CD4-positive, alpha-beta T cell (primary cell): ENCODE results near the gene CSRP2. TPM values are rescaled to one million over a fixed set of nuclear protein-coding genes. Genes with fewer than 3 reads are reported as not detected.

Source experiments
- ATAC-seq: fragments of 200-7000 bp; cut with Tn5 transposase; one replicate; pipeline ENCODE4 v1.10.0; 2022; ENCODE audit warnings: mild to moderate bottlenecking; ENCODE audit not compliant: poor library complexity
- CTCF ChIA-PET: fragments of 350-600 bp; sonication (Branson Sonifier 250); formaldehyde crosslinking; loops from one replicate; lab custom pipeline; 2021; ENCODE audit warnings: antibody characterized with exemption, inconsistent platforms; lab: Charles Lee
- POLR2A ChIA-PET: fragments of 350-600 bp; sonication (Branson Sonifier 250); formaldehyde crosslinking; loops from one replicate; lab custom pipeline; 2021; ENCODE audit warnings: antibody characterized with exemption, inconsistent platforms; lab: Charles Lee
- DNase-seq, 14 experiments: peaks; one replicate each; pipeline ENCODE4 v3.0.0-alpha.2; 2013 to 2020; ENCODE audit warnings: mixed read lengths in 2 of 14
- H3K27ac ChIP-seq, 2 donors: one replicate each; pipeline versions ENCODE4 v1.5.1 to v1.7.0; 2013; ENCODE audit warnings: low read length in 2 of 2, low read depth in 1 of 2, mild to moderate bottlenecking in 1 of 2
- H3K27me3 ChIP-seq, 2 experiments: 1 replicate in 1 of 2; 2 replicates in 1 of 2; pipeline versions ENCODE4 v1.6.1 to v1.7.0; 2013; ENCODE audit warnings: low read length in 2 of 2, control low read depth in 1 of 2, mild to moderate bottlenecking in 1 of 2, moderate library complexity in 1 of 2; ENCODE audit not compliant: insufficient read depth in 2 of 2, control insufficient read depth in 1 of 2
- H3K36me3 ChIP-seq: one replicate; pipeline ENCODE4 v1.6.1; 2013; ENCODE audit warnings: low read length, control low read depth; ENCODE audit not compliant: insufficient read depth
- H3K4me1 ChIP-seq: one replicate; pipeline ENCODE4 v1.6.1; 2013; ENCODE audit warnings: low read length, control low read depth; ENCODE audit not compliant: insufficient read depth
- H3K4me3 ChIP-seq: one replicate; pipeline ENCODE4 v1.5.1; 2013; ENCODE audit warnings: mild to moderate bottlenecking, low read length, moderate library complexity
- H3K9me3 ChIP-seq, 2 experiments: 1 replicate in 1 of 2; 2 replicates in 1 of 2; pipeline versions ENCODE4 v1.6.1 to v1.7.0; 2013; ENCODE audit warnings: low read length in 2 of 2, mild to moderate bottlenecking in 2 of 2, control low read depth in 1 of 2, moderate library complexity in 1 of 2; ENCODE audit not compliant: control insufficient read depth in 1 of 2, insufficient read depth in 1 of 2
- H3K27ac Mint-ChIP-seq: one replicate; pipeline ENCODE4 v1.8.0; 2020; ENCODE audit warnings: mixed read lengths
- H3K27me3 Mint-ChIP-seq: one replicate; pipeline ENCODE4 v1.8.0; 2021; ENCODE audit warnings: mixed read lengths
- H3K36me3 Mint-ChIP-seq: one replicate; pipeline ENCODE4 v1.8.0; 2021; ENCODE audit warnings: low read depth, mixed read lengths
- H3K4me1 Mint-ChIP-seq: one replicate; pipeline ENCODE4 v1.8.0; 2021; ENCODE audit warnings: low read depth, mixed read lengths
- H3K4me3 Mint-ChIP-seq: one replicate; pipeline ENCODE4 v1.8.0; 2020; ENCODE audit warnings: mild to moderate bottlenecking, mixed read lengths
- H3K9me3 Mint-ChIP-seq: one replicate; pipeline ENCODE4 v1.8.0; 2020; ENCODE audit warnings: mixed read lengths
- intact Hi-C, 2 experiments: fragments of 100-400 bp; cut with DNase I in 1 of 2; cut with micrococcal nuclease in 1 of 2; formaldehyde crosslinking; loops; one replicate each; pipeline versions ENCODE4 v1.15.1 to v1.9.0; 2023 to 2025; cut with DNase I, micrococcal nuclease
- total RNA-seq, 174 experiments: library from RNA in 2 of 174; stranded (reverse) in 2 of 174; gene quantifications; one replicate each; pipeline ENCODE4 v1.2.3 and lab custom pipeline; 2021 to 2026
- TF ChIP-seq, protein P1 (sequence below): fragments of 200-600 bp; IDR thresholded peaks from one replicate; pipeline ENCODE4 v1.8.0; 2022; ENCODE audit warnings: antibody characterized with exemption, mild to moderate bottlenecking

Gene CSRP2
- total RNA-seq, 2 experiments from 2014 or later: not detected

DNA sequence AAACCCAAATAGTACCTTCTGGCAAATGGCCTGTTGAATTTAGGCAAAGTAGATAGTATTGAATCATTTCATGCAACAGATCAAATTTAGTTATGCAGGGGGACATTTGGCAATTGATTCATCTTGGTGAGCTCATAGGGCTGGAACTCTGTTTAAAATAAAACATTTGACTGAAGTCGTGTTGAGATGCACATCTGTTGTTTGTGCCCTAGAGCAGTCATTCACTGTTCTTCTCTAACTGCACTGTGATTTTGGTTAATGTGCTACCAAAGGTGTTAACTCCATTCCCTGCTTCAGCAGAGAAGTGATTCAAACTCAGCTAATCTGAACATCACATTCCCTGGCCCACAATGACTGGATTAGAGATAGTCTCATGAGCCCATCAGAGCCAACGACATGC, 44.0 kb upstream of the CSRP2 start:
- H3K9me3 Mint-ChIP-seq: no peaks in the 10 kb centered on the region
- no peaks in the 10 kb centered on the region for H3K27me3 Mint-ChIP-seq
- ATAC-seq (no peak), DNase-seq (no peak)
- H3K4me1 Mint-ChIP-seq: no peaks in the 10 kb centered on the region
- Histone ChIP-seq H3K9me3 (no peaks in the 10 kb centered on the region), H3K4me1 (no peaks in the 10 kb centered on the region), H3K36me3 (no peaks in the 10 kb centered on the region), H3K4me3 (no peak overlapping the region), H3K27ac (no peak overlapping the region), H3K27me3 (no peaks in the 10 kb centered on the region)
- TF ChIP-seq, protein P1, sequence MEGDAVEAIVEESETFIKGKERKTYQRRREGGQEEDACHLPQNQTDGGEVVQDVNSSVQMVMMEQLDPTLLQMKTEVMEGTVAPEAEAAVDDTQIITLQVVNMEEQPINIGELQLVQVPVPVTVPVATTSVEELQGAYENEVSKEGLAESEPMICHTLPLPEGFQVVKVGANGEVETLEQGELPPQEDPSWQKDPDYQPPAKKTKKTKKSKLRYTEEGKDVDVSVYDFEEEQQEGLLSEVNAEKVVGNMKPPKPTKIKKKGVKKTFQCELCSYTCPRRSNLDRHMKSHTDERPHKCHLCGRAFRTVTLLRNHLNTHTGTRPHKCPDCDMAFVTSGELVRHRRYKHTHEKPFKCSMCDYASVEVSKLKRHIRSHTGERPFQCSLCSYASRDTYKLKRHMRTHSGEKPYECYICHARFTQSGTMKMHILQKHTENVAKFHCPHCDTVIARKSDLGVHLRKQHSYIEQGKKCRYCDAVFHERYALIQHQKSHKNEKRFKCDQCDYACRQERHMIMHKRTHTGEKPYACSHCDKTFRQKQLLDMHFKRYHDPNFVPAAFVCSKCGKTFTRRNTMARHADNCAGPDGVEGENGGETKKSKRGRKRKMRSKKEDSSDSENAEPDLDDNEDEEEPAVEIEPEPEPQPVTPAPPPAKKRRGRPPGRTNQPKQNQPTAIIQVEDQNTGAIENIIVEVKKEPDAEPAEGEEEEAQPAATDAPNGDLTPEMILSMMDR: no peak
- H3K36me3 Mint-ChIP-seq: no peaks in the 10 kb centered on the region
- intact Hi-C loops: no loop called here
- no peak overlapping the region for H3K4me3 Mint-ChIP-seq
- H3K27ac Mint-ChIP-seq: no peak overlapping the region
- ChIA-PET POLR2A (no interaction called here), CTCF (no interaction called here)

DNA sequence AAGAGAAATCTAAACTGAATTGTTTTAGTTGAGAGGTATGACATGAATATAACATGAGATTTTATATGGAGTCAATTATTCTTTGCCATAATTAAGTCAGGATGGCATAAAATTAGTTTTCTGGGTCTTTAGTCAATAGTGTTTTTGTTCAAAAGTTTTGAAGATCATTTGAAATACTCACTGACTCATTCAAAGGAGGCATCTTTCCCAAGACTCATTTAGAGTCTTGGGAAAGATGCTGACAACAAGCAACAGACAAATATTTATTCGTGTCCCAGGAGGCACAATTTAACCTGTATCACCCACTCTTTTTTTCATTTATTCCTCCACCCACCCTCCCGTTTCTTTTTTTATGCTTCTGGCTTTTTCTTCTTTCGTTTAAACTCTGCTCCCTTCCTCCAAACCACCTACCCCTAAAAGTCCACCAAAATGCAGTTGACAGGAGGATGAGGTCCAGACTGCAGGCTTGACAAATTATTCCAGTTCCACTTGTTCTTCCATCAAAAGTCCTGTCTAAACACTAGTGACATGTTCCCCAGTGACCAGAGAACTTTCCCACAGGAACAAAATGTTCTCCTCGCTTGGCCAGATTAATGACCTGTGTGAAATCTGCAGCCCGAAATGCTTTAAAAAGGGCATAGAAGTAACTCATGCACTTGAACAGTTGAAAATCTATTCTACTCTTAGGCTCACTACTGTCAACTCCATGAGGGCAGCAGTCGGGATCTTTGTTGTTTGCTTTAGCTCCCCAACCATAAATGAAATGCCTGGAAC, 43.3 kb upstream of the CSRP2 start:
- Mint-ChIP-seq H3K4me3 (no peak overlapping the region), H3K9me3 (no peaks in the 10 kb centered on the region), H3K4me1 (no peaks in the 10 kb centered on the region), H3K36me3 (no peaks in the 10 kb centered on the region), H3K27me3 (no peaks in the 10 kb centered on the region), H3K27ac (no peak overlapping the region)
- no peaks in the 10 kb centered on the region for H3K9me3 ChIP-seq
- no peak for DNase-seq
- no peak for ATAC-seq
- ChIA-PET POLR2A (no interaction called here), CTCF (no interaction called here)
- H3K4me1 ChIP-seq: no peaks in the 10 kb centered on the region
- no peak overlapping the region for H3K4me3 ChIP-seq
- H3K36me3 ChIP-seq: no peaks in the 10 kb centered on the region
- TF ChIP-seq, protein P1: no peak
- intact Hi-C loops: no loop called here
- no peak overlapping the region for H3K27ac ChIP-seq
- no peaks in the 10 kb centered on the region for H3K27me3 ChIP-seq

DNA sequence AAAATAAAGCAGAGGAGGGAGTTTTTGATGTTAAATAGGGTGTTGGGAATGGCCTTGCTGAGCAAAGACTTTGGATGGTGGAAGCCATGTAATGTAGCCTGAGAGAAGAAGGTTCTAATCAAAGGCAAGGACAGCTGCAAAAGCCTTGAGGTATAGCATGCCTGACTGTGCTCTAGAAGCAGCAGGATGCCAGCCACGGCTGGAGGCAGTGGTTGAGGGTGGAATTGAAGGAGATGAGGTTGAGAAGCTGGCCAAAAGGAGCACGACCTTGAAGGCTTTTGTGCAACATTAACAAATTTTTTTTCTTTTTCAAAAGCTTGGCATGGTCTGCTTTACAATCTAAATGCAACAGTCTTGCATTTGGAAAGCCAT, 42.3 kb upstream of the CSRP2 start:
- ATAC-seq: no peak
- Histone ChIP-seq H3K27ac (no peak overlapping the region), H3K27me3 (no peaks in the 10 kb centered on the region), H3K4me1 (no peaks in the 10 kb centered on the region), H3K9me3 (no peaks in the 10 kb centered on the region), H3K4me3 (no peak overlapping the region), H3K36me3 (no peaks in the 10 kb centered on the region)
- no peaks in the 10 kb centered on the region for H3K9me3 Mint-ChIP-seq
- H3K27ac Mint-ChIP-seq: no peak overlapping the region
- H3K4me3 Mint-ChIP-seq: no peak overlapping the region
- TF ChIP-seq, protein P1: no peak
- intact Hi-C loops: no loop called here
- H3K36me3 Mint-ChIP-seq: no peaks in the 10 kb centered on the region
- POLR2A ChIA-PET: no interaction called here
- H3K27me3 Mint-ChIP-seq: no peaks in the 10 kb centered on the region
- no peak for DNase-seq
- no peaks in the 10 kb centered on the region for H3K4me1 Mint-ChIP-seq
- CTCF ChIA-PET: no interaction called here
